SK-N-SH (cell line): ENCODE data around the gene SMCO4. TPM values are rescaled to one million over a fixed set of nuclear protein-coding genes. Genes with fewer than 3 reads are reported as not detected.
"Not testable (repeated sequence)": the region's sequence is repeated elsewhere in the genome, so short reads cannot be mapped to it uniquely, and the experiment has no call there.

ENCODE experiments used
- CTCF ChIA-PET: fragments of 300-600, 350-600 bp; formaldehyde crosslinking; extraction: SDS; loops from one replicate; lab custom pipeline; 2021; lab: Yijun Ruan, JAX
- POLR2A ChIA-PET: fragments of 350-600 bp; sonication (Branson Sonifier 250); formaldehyde crosslinking; extraction: SDS; loops from one replicate; lab custom pipeline; 2020; ENCODE audit warnings: antibody characterized with exemption, inconsistent platforms; lab: Yijun Ruan, JAX
- DNase-seq: peaks from one replicate; pipeline ENCODE4 v3.0.0; 2012
- H2AFZ ChIP-seq: fragments of 200-600 bp; sonication (generic); 2 replicates; pipeline ENCODE4 v1.8.1; 2016; ENCODE audit warnings: antibody characterized with exemption, mild to moderate bottlenecking, low read depth
- H3F3A ChIP-seq: fragments of 200-600 bp; sonication (generic); replicated peaks from 2 replicates; pipeline ENCODE3; 2016; ENCODE audit warnings: antibody characterized with exemption, mild to moderate bottlenecking; ENCODE audit not compliant: insufficient read depth
- H3K27ac ChIP-seq, 2 experiments: fragments of 200-500 bp in 1 of 2; fragments of 200-600 bp in 1 of 2; sonication (Bioruptor generic) in 1 of 2; sonication (generic), shearing (Covaris generic) in 1 of 2; 2 replicates each; pipeline versions ENCODE4 v1.5.1 to v1.6.1; 2014 to 2016; ENCODE audit warnings: low read depth in 2 of 2, inconsistent platforms in 1 of 2, low read length in 1 of 2, mild to moderate bottlenecking in 1 of 2, mixed read lengths in 1 of 2
- H3K27me3 ChIP-seq: fragments of 200-600 bp; sonication (generic), shearing (Covaris generic); 2 replicates; pipeline ENCODE4 v1.6.1; 2016; ENCODE audit warnings: mixed run types; ENCODE audit not compliant: insufficient read depth
- H3K36me3 ChIP-seq, 2 experiments: fragments of 200-500 bp in 1 of 2; fragments of 200-600 bp in 1 of 2; sonication (Bioruptor generic) in 1 of 2; sonication (generic) in 1 of 2; replicated peaks in 1 of 2; 2 replicates each; pipeline versions ENCODE3 to v1.5.1; 2014 to 2016; ENCODE audit warnings: low read length in 1 of 2, mild to moderate bottlenecking in 1 of 2; ENCODE audit not compliant: insufficient read depth in 2 of 2, control insufficient read depth in 1 of 2
- H3K4me1 ChIP-seq, 2 experiments: fragments of 200-500 bp in 1 of 2; fragments of 200-600 bp in 1 of 2; sonication (Bioruptor generic) in 1 of 2; sonication (generic), shearing (Covaris generic) in 1 of 2; 2 replicates each; pipeline versions ENCODE4 v1.5.1 to v1.6.1; 2014 to 2016; ENCODE audit warnings: low read depth in 1 of 2, low read length in 1 of 2, mixed run types in 1 of 2; ENCODE audit not compliant: insufficient read depth in 2 of 2, control insufficient read depth in 1 of 2
- H3K4me2 ChIP-seq: fragments of 200-600 bp; sonication (generic), shearing (Covaris generic); 2 replicates; pipeline ENCODE4 v1.6.1; 2017; ENCODE audit warnings: mixed run types
- H3K4me3 ChIP-seq, 2 experiments: fragments of 200-500 bp in 1 of 2; fragments of 200-600 bp in 1 of 2; sonication (Bioruptor generic) in 1 of 2; sonication (generic), shearing (Covaris generic) in 1 of 2; 2 replicates each; pipeline versions ENCODE4 v1.5.1 to v1.8.1; 2014 to 2016; ENCODE audit warnings: low read depth in 2 of 2, inconsistent platforms in 1 of 2, low read length in 1 of 2, mild to moderate bottlenecking in 1 of 2, mixed read lengths in 1 of 2, moderate library complexity in 1 of 2
- H3K79me2 ChIP-seq: fragments of 200-600 bp; sonication (generic); 2 replicates; pipeline ENCODE4 v1.8.1; 2017; ENCODE audit warnings: mild to moderate bottlenecking; ENCODE audit not compliant: insufficient read depth
- H3K9ac ChIP-seq: fragments of 200-600 bp; sonication (generic); 2 replicates; pipeline ENCODE4 v1.6.1; 2017; ENCODE audit warnings: mixed run types
- H3K9me2 ChIP-seq: fragments of 200-600 bp; sonication (generic); 2 replicates; pipeline ENCODE4 v1.6.1; 2017; ENCODE audit warnings: mixed run types
- H3K9me3 ChIP-seq: fragments of 200-600 bp; sonication (generic); 2 replicates; pipeline ENCODE4 v1.6.1; 2017; ENCODE audit warnings: mixed run types, mild to moderate bottlenecking, moderate library complexity
- H4K20me1 ChIP-seq: fragments of 200-600 bp; sonication (generic); 2 replicates; pipeline ENCODE4 v1.6.1; 2017; ENCODE audit warnings: mild to moderate bottlenecking, mixed run types; ENCODE audit not compliant: insufficient read depth
- CHD2 ChIP-seq: fragments of 150-350 bp; IDR thresholded peaks from 2 replicates; pipeline ENCODE4 v1.6.1; 2018; ENCODE audit warnings: low read length; ENCODE audit not compliant: partially characterized antibody
- ELF1 ChIP-seq: IDR thresholded peaks from 2 replicates; pipeline ENCODE4 v1.4.0; 2012
- EZH2phosphoT487 ChIP-seq: fragments of 200-600 bp; sonication (generic); IDR thresholded peaks from 2 replicates; pipeline ENCODE4 v1.6.1; 2017; ENCODE audit warnings: low read depth, mixed run types, mild to moderate bottlenecking, antibody characterized with exemption, moderate library complexity, borderline replicate concordance
- MEF2A ChIP-seq: IDR thresholded peaks from 2 replicates; pipeline ENCODE4 v1.4.0; 2012; ENCODE audit warnings: low read depth, borderline replicate concordance
- NRF1 ChIP-seq: IDR thresholded peaks from 2 replicates; pipeline ENCODE4 v1.6.1; 2012; ENCODE audit warnings: low read depth, mild to moderate bottlenecking, low read length
- RXRA ChIP-seq: IDR thresholded peaks from 2 replicates; pipeline ENCODE4 v1.4.0; 2012; ENCODE audit warnings: low read depth, mild to moderate bottlenecking, borderline replicate concordance
- SMC3 ChIP-seq: IDR thresholded peaks from 2 replicates; pipeline ENCODE4 v1.6.1; 2012; ENCODE audit warnings: low read depth, low read length, improper control_type of control experiment
- WGBS: methylation state at CpG from one replicate; pipeline ENCODE4 v1.1.6; 2017; ENCODE audit warnings: low lambda C conversion rate; 5-methylcytosine and 5-hydroxymethylcytosine counted together
- polyA plus RNA-seq, 3 experiments: library from polyadenylated mRNA; depleted of rRNA; stranded (reverse); fragments of >200 nt; gene quantifications; 2 replicates each; pipeline ENCODE4 v1.2.3, GENCODE V29; 2012

SMCO4 gene
- polyA plus RNA-seq, 1 of the 3 experiments (the other 2 are of a cell fraction): 9.0 TPM

DNA sequence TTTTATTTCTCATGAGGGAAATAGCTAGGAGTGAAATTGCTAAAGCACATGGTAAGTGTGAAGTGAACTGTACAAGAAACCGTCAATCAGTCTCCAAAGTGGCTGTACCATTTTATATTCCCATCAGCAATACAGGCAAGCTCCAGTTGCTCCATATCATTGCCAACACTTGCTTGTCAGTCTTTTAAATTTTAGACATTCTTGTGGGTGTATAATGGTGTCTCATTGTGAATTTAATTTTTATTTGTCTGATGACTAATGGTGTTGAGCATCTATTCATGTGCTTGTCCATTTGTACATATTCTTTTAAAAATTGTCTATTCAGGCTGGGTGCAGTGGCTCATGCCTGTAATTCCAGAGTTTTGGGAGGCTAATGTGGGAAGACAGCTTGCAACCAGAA is 34.1 kb upstream of the SMCO4 start:
- H3K4me2 ChIP-seq: no peak overlapping the region
- H3K79me2 ChIP-seq: no peaks in the 10 kb centered on the region
- no peaks in the 10 kb centered on the region for H3K9me3 ChIP-seq
- no peak overlapping the region for H3K4me3 ChIP-seq
- no peaks in the 10 kb centered on the region for H3K27me3 ChIP-seq
- TF ChIP-seq CHD2: no peak
- TF ChIP-seq SMC3: no peak
- TF ChIP-seq EZH2phosphoT487: no peak
- TF ChIP-seq, all 33 proteins: peak for 0
- no peak overlapping the region for H3K9ac ChIP-seq
- no peaks in the 10 kb centered on the region for H3K9me2 ChIP-seq
- WGBS: 57% methylated on average over 1 of the region's 1 CpG
- H2AFZ ChIP-seq: no peak overlapping the region
- ChIA-PET POLR2A (interaction anchor here (0.6 kb wide), 1 partner anchor 290 kb away, joined by 4 read pairs; no protein-coding TSS in a partner anchor), CTCF (no interaction called here)
- H3K36me3 ChIP-seq: no peaks in the 10 kb centered on the region
- DNase-seq: no peak
- no peaks in the 10 kb centered on the region for H3K4me1 ChIP-seq
- no peak overlapping the region for H3K27ac ChIP-seq
- no peaks in the 10 kb centered on the region for H3F3A ChIP-seq
- H4K20me1 ChIP-seq: no peaks in the 10 kb centered on the region

- POLR2A ChIA-PET: interaction anchor here (0.6 kb wide), 1 partner anchor 290 kb away, joined by 4 read pairs; no protein-coding TSS in a partner anchor
- not testable (repeated sequence) for H3K4me2 ChIP-seq, H4K20me1 ChIP-seq
These were observed 33.7 kb upstream of the SMCO4 start for GRCh38 chr11:93576870-93577269.

DNA sequence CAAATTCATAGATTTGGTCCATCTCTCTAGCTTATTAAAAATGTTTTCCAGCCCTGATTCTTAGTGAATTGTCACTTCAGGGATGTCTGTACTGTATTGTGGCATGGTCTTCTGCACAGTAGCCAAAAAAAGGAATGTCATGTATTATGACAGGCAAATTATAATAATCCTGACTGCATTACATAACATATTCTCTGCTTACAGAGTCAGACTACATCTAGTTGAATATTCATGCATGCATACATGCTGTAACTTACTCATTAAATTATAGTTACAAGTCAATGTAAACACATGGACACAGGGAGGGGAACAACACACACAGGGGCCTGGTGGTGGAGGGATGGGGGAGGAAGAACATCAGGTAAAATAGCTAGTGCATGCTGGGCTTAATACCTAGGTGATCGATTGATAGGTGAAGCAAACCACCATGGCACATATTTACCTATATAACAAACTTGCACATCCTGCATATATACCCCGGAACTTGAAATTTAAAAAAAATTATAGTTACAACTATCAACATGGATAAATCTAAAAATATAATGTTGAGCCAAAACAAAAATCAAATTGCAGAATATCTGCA is 31.5 kb upstream of the SMCO4 start:
- Histone ChIP-seq H3K4me3 (no peak overlapping the region), H3K79me2 (no peaks in the 10 kb centered on the region), H3K9me2 (no peaks in the 10 kb centered on the region), H3F3A (no peaks in the 10 kb centered on the region), H3K4me1 (no peaks in the 10 kb centered on the region), H3K27me3 (no peaks in the 10 kb centered on the region), H3K9ac (no peak overlapping the region), H4K20me1 (no peaks in the 10 kb centered on the region), H3K27ac (no peak overlapping the region), H3K36me3 (no peaks in the 10 kb centered on the region), H3K4me2 (no peak overlapping the region), H3K9me3 (no peaks in the 10 kb centered on the region), H2AFZ (no peak overlapping the region)
- ChIA-PET POLR2A (no interaction called here), CTCF (interaction anchor here (1.4 kb wide), 1 partner anchor 77 kb away, joined by 3 read pairs; no protein-coding TSS in a partner anchor)
- WGBS: 30% methylated on average over 2 of the region's 2 CpGs
- no peak for TF ChIP-seq ELF1
- no peak for TF ChIP-seq RXRA
- TF ChIP-seq NRF1: no peak
- no peak for TF ChIP-seq MEF2A
- no peak for DNase-seq

More at GRCh38 chr11:93576870-93577269, 33.7 kb upstream of the SMCO4 start:
- H3K9me3 ChIP-seq, H2AFZ ChIP-seq, H3K4me3 ChIP-seq, H3K27me3 ChIP-seq, H3K27ac ChIP-seq, DNase-seq, CTCF ChIA-PET, H3K9ac ChIP-seq, H3K79me2 ChIP-seq, H3K36me3 ChIP-seq, H3K4me1 ChIP-seq, H3F3A ChIP-seq, H3K9me2 ChIP-seq: not testable (repeated sequence)
- 58% methylated on average over 4 of the region's 4 CpGs for WGBS
